Astrocyte (in vitro differentiated cells and primary cell): ENCODE measurements around the gene NBEA.

ENCODE experiments used
- EZH2 ChIP-seq: IDR thresholded peaks from 2 replicates; pipeline ENCODE4 v1.6.1; 2012; ENCODE audit warnings: mild to moderate bottlenecking, low read length, inconsistent platforms; ENCODE audit not compliant: insufficient read depth
- TF ChIP-seq, protein P1 (sequence below): IDR thresholded peaks from 2 replicates; pipeline ENCODE4 v1.5.1; 2011; ENCODE audit warnings: low read depth, mild to moderate bottlenecking, inconsistent platforms, low read length, moderate library complexity; ENCODE audit not compliant: insufficient read depth

GRCh38 chr13:34971473-34971872, 29.4 kb downstream of the NBEA start:
- TF ChIP-seq, protein P1, sequence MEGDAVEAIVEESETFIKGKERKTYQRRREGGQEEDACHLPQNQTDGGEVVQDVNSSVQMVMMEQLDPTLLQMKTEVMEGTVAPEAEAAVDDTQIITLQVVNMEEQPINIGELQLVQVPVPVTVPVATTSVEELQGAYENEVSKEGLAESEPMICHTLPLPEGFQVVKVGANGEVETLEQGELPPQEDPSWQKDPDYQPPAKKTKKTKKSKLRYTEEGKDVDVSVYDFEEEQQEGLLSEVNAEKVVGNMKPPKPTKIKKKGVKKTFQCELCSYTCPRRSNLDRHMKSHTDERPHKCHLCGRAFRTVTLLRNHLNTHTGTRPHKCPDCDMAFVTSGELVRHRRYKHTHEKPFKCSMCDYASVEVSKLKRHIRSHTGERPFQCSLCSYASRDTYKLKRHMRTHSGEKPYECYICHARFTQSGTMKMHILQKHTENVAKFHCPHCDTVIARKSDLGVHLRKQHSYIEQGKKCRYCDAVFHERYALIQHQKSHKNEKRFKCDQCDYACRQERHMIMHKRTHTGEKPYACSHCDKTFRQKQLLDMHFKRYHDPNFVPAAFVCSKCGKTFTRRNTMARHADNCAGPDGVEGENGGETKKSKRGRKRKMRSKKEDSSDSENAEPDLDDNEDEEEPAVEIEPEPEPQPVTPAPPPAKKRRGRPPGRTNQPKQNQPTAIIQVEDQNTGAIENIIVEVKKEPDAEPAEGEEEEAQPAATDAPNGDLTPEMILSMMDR: no peak
- TF ChIP-seq EZH2: no peak
